OCI-LY7 (cell line): ENCODE results near the gene FOXD2. TPM values are rescaled to one million over a fixed set of nuclear protein-coding genes. Genes with fewer than 3 reads are reported as not detected.

Experiments used
- BruUV-seq: library from RNA; stranded (reverse); fragments of 400-500 nt; replicated peaks from 2 replicates; lab custom pipeline; 2021; lab: Mats Ljungman, UMichigan
- CTCF ChIA-PET: fragments of 300-600 bp; sonication (Branson Sonifier 250); formaldehyde crosslinking; loops from one replicate; lab custom pipeline; 2022; ENCODE audit warnings: antibody characterized with exemption; ENCODE audit not compliant: unreplicated experiment; lab: Charles Lee
- POLR2A ChIA-PET: fragments of 300-600 bp; sonication (Branson Sonifier 250); formaldehyde crosslinking; loops from one replicate; lab custom pipeline; 2022; ENCODE audit warnings: antibody characterized with exemption; lab: Charles Lee
- DNase-seq: peaks from one replicate; pipeline ENCODE4 v3.0.0-alpha.2; 2015; ENCODE audit warnings: low spot score
- H2AFZ ChIP-seq: fragments of 200-600 bp; sonication (generic), shearing (Covaris generic); 2 replicates; pipeline ENCODE4 v1.6.1; 2014; ENCODE audit warnings: mild to moderate bottlenecking, antibody characterized with exemption, low read length, moderate library complexity
- H3K27ac ChIP-seq: fragments of 200-600 bp; sonication (generic); 2 replicates; pipeline ENCODE4 v1.5.1; 2014; ENCODE audit warnings: mixed run types, low read depth, mild to moderate bottlenecking, moderate library complexity, low read length, inconsistent platforms; ENCODE audit not compliant: poor library complexity, severe bottlenecking
- H3K36me3 ChIP-seq: fragments of 200-600 bp; sonication (generic); 2 replicates; pipeline ENCODE4 v1.6.1; 2014; ENCODE audit warnings: mild to moderate bottlenecking, antibody characterized with exemption, low read length, moderate library complexity, mixed read lengths; ENCODE audit not compliant: insufficient read depth
- H3K4me1 ChIP-seq: fragments of 200-600 bp; sonication (generic); 2 replicates; pipeline ENCODE4 v1.5.1; 2014; ENCODE audit warnings: mild to moderate bottlenecking, low read length; ENCODE audit not compliant: insufficient read depth, poor library complexity, severe bottlenecking
- H3K4me2 ChIP-seq: fragments of 200-600 bp; sonication (generic); 2 replicates; pipeline ENCODE4 v1.6.1; 2014; ENCODE audit warnings: mild to moderate bottlenecking, low read length
- H3K4me3 ChIP-seq: fragments of 200-600 bp; sonication (generic); 2 replicates; pipeline ENCODE4 v1.5.1; 2014; ENCODE audit warnings: mild to moderate bottlenecking, low read depth, low read length; ENCODE audit not compliant: poor library complexity, severe bottlenecking
- H3K79me2 ChIP-seq: fragments of 200-600 bp; sonication (generic); 2 replicates; pipeline ENCODE4 v1.6.1; 2016; ENCODE audit warnings: low read depth, mild to moderate bottlenecking, low read length, moderate library complexity, mixed read lengths; ENCODE audit not compliant: insufficient read depth
- H3K9me2 ChIP-seq: fragments of 200-600 bp; sonication (generic); 2 replicates; pipeline ENCODE4 v1.6.1; 2016; ENCODE audit warnings: mild to moderate bottlenecking, low read length, mixed read lengths; ENCODE audit not compliant: insufficient read depth
- H3K9me3 ChIP-seq: fragments of 200-600 bp; sonication (generic); 2 replicates; pipeline ENCODE4 v1.6.1; 2014; ENCODE audit warnings: mild to moderate bottlenecking, mixed run types, low read length, mixed read lengths
- H4K20me1 ChIP-seq: fragments of 200-600 bp; sonication (generic); 2 replicates; pipeline ENCODE4 v1.6.1; 2014; ENCODE audit warnings: mild to moderate bottlenecking, antibody characterized with exemption, low read length, moderate library complexity, mixed read lengths; ENCODE audit not compliant: insufficient read depth
- CTCF ChIP-seq: fragments of 200-600 bp; sonication (generic); conservative IDR thresholded peaks from 2 replicates; pipeline ENCODE4 v1.5.1; 2014; ENCODE audit warnings: mild to moderate bottlenecking, antibody characterized with exemption, low read length, moderate library complexity, mixed read lengths
- EZH2phosphoT487 ChIP-seq: fragments of 200-600 bp; sonication (generic); IDR thresholded peaks from 2 replicates; pipeline ENCODE4 v1.6.1; 2018; ENCODE audit warnings: low read depth, borderline replicate concordance, mild to moderate bottlenecking, mixed run types, antibody characterized with exemption, low read length, moderate library complexity, mixed read lengths
- intact Hi-C: fragments of 100-400 bp; cut with micrococcal nuclease; formaldehyde crosslinking; loops from one replicate; pipeline ENCODE4 v1.10.0; 2022; ENCODE audit not compliant: unreplicated experiment
- total RNA-seq, 2 experiments: library from RNA; depleted of rRNA in 1 of 2; stranded (reverse); fragments of >200 nt in 1 of 2; shearing (Covaris generic) in 1 of 2; gene quantifications; 2 replicates each; pipeline ENCODE4 v1.2.3, GENCODE V29; 2014 to 2022

The FOXD2 gene
- total RNA-seq, 2 experiments from 2014 or later, result 0.49 to 0.76 TPM

GRCh38 chr1:47439017-47439818, 1.4 kb downstream of the FOXD2 start:
- no peak overlapping the region for H3K4me3 ChIP-seq
- TF ChIP-seq EZH2phosphoT487 (no peak), CTCF (no peak)
- ChIA-PET CTCF (no interaction called here), POLR2A (no interaction called here)
- peaks cover 16% of the 10 kb centered on the region; the same call in 1 of the 2 replicates for H3K36me3 ChIP-seq
- peaks cover 7% of the 10 kb centered on the region; the same call in 1 of the 2 replicates for H4K20me1 ChIP-seq
- intact Hi-C loops, result loop anchor here (5.0 kb wide), 2 partner anchors 262 to 288 kb away; no protein-coding TSS in a partner anchor
- no TSS peak for BruUV-seq
- no peak for DNase-seq
- peaks cover 9% of the 10 kb centered on the region for H3K4me1 ChIP-seq
- H3K9me2 ChIP-seq, result no peaks in the 10 kb centered on the region
- H3K4me2 ChIP-seq, result no peak overlapping the region
- no peak overlapping the region for H2AFZ ChIP-seq
- H3K27ac ChIP-seq, result no peak overlapping the region
- peaks cover 13% of the 10 kb centered on the region; the same call in 1 of the 2 replicates for H3K79me2 ChIP-seq
- H3K9me3 ChIP-seq, result no peaks in the 10 kb centered on the region

GRCh38 chr1:47439819-47440598, 2.2 kb downstream of the FOXD2 start:
- TF ChIP-seq EZH2phosphoT487 (no peak), CTCF (no peak)
- POLR2A ChIA-PET, result no interaction called here
- no peak for DNase-seq
- CTCF ChIA-PET, result no interaction called here
- Histone ChIP-seq H3K79me2 (peaks cover 13% of the 10 kb centered on the region; the same call in 1 of the 2 replicates), H3K27ac (no peak overlapping the region), H3K9me2 (no peaks in the 10 kb centered on the region), H4K20me1 (peaks cover 7% of the 10 kb centered on the region; the same call in 1 of the 2 replicates), H3K4me1 (peaks cover 9% of the 10 kb centered on the region), H3K36me3 (peaks cover 9% of the 10 kb centered on the region; the same call in 1 of the 2 replicates), H3K4me2 (no peak overlapping the region), H3K4me3 (no peak overlapping the region), H3K9me3 (no peaks in the 10 kb centered on the region), H2AFZ (no peak overlapping the region)
- BruUV-seq, result no TSS peak
- intact Hi-C loops, result loop anchor here (5.0 kb wide), 2 partner anchors 263 to 287 kb away; no protein-coding TSS in a partner anchor
